ENCODE results near the gene ALOX12B.
"Not testable (repeated sequence)": the region's sequence is repeated elsewhere in the genome, so short reads cannot be mapped to it uniquely, and the experiment has no call there.

ALOX12B gene

GRCh38 chr17:8118769-8119580 lies 31.5 kb upstream of the ALOX12B start:
- peak; percentile 56 for DNase-seq

DNA sequence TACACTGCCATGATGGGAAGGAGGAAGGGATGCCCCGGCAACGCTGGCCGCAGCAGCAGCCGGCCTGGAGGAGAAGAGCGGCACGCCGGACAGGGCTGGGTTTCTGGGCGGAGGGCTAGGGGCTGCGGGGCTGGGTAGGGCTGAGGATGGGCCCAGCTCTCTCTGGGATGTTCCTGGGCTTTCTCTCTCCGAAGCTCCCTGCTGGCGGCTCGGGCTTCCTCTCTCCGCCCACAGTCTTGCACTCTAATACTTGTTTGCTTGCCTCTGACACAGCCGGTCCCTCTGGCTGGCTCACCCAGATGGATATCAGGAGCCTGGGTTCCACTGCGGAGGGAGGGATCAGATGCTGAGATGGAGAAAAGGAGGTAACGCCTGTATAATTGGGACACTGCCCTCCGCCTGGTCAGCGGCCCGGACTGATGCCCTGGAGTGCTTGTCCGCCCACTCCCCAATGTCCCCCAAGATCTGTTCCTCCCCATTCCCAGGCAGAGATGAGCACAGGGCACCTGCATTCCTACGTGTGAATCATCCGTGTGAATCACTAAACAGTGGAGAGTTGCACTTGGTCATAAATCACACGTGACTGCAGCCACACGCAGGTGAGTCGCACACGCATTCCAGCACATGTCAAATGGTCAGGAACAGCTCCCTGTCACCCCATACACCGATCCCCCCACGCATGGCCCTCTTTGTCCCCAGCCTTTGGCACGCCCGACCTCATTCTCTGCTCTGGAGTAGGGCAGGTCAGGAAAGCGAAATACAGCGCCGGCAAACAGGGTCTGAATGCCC lies 30.7 kb upstream of the ALOX12B start, which contains the start of gene ALOXE3:
TSS of gene ALOXE3 (minus strand) at position 535 of the 789 bp plus-strand sequence. CDS start at position 11, 524 bp downstream.
- DNase-seq: no peak

DNA sequence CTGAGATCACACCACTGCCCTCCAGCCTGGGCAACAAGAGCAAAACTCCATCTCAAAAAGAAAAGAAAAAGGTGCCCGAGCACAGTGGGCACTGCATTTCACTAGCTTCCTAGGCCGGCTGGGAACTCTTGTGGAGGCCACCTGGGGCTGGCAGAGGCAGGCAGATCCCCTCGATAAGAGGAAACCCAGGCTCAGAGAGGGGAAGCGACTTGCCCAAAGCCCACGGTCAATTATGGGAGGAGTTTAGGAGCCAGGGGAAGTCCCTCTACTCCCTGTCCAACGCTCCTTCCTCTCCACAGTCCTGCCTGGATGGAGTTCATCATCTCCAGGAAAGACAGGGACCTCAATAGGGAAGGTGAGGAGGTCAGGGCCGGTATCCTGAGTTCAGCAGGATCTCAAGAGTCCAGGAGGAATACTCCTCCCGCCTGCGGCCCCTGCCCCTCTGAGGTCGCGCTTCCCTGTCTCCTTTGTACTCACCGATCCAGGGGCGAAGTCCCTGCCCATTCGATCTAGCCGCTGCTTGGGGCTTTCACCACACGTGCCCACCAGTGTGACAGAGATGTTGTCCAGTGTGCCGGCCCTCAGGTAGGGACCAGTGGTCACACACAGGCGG lies 30.0 kb upstream of the ALOX12B start:
- DNase-seq: no peak

DNA sequence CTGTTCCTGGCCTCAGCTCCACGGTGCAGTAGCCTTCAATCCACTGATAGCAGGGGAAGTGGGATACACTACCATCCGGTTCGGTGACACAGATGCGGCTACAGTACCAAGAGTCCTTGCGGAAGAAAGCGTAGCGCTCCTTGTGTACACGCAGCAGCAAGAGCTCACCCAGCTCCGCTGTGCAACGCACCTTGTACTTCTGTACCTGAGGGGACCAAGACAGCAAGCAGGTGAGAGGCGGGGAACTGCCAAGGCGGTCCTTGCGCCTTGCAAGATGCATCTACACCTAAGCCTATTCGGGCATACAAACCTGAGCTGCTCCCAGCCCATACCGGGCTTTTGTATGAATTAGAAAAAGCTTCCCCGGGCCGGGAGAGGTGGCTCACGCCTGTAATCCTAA lies 29.3 kb upstream of the ALOX12B start:
- DNase-seq: no peak

DNA sequence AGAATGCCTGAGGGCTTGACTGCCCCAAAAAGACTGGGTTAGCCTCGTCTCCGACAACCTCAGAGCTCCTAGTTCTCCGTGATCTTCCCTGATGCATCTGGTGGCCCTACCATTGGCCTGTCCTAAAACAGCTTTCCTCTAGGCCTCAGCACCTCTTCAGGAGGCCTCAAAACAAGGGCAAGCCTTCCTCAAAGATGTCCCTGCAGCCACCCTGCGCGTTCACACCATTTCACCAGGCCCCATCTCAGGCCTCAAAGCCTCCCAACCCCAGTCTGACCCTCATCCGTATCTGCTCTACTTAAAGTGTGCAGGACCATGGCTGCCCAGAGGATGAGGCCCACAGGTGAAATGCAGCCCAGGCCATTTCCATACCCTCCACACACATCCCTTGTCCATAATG lies 23.4 kb upstream of the ALOX12B start:
- no peak for DNase-seq

GRCh38 chr17:8110456-8110804 lies 22.9 kb upstream of the ALOX12B start:
- DNase-seq: no peak

GRCh38 chr17:8109661-8110455 lies 22.3 kb upstream of the ALOX12B start:
- DNase-seq: peak; percentile 8

DNA sequence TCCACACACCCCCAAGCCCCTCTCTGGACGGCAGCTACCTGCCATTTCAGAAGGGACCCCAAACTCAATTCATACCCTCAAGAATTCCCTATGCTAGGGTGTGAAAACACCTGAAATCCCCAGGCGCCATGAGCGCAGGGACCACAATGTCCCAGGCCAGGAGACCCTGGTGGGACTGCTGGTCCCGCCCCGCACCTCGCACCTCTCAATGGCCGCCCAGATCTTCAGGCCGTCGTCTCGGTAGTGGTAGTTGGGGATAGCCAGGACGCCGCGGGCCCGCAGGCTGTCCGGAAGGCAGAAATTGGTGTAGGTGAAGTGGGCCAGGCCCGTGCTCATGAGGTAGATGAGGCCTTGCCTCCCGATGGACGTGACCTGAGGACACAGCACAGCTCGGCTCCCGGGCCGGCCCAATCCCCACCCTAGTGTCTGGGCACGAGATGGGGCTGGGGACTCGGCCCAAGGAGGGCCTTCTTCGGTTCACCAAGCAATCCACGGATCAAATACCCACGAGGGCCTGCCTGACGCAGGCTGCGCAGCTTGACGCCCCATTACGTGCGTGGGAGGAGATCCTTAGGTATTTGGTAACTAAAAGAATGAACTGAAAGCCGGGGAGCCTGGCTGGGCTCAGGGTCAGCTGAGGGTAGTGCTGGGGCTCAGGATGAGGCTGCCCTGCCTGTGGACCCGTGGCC lies 21.6 kb upstream of the ALOX12B start:
- no peak for DNase-seq

DNA sequence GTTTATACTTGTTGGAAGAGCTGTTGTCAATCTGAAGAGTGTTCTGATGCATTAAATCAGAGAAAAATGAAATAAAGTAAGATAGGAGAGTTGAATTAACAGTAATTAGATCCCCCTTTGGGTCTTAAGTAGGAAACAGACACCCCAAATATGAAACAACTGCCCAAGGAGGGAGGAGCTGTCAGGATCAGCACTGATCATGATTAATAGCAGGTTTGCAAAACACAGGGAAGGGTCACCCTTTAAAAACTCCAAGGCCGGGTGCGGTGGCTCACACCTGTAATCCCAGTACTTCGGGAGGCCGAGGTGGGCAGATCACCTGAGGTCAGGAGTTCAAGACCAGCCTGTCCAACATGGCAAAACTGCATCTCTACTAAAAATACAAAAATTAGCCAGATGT lies 19.5 kb upstream of the ALOX12B start:
- not testable (repeated sequence) for DNase-seq

- no peak for DNase-seq
Measured at GRCh38 chr17:8105957-8106398, 18.5 kb upstream of the ALOX12B start.

- DNase-seq: no peak
Measured at GRCh38 chr17:8104911-8105310, 17.4 kb upstream of the ALOX12B start.

GRCh38 chr17:8103549-8103948 lies 16.0 kb upstream of the ALOX12B start:
- no peak for DNase-seq

DNA sequence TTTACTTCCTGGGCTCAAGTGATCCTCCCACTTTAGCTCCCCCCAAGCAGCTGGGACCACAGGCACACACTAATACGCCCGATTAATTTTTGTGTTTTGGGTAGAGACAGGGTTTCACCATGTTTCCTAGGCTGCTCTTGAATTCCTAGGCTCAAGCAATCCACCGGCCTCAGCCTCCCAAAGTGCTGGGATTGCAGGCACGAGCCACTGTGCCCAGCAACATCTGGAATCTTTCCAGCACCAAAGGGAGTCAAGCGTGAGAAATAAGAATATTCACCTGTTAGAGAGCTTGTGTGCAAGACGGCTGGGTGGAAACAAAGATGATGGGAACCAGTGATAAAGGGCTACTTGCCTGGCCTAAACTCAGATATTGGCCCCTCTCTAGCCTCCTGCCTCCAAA lies 14.2 kb upstream of the ALOX12B start:
- DNase-seq: no peak

DNA sequence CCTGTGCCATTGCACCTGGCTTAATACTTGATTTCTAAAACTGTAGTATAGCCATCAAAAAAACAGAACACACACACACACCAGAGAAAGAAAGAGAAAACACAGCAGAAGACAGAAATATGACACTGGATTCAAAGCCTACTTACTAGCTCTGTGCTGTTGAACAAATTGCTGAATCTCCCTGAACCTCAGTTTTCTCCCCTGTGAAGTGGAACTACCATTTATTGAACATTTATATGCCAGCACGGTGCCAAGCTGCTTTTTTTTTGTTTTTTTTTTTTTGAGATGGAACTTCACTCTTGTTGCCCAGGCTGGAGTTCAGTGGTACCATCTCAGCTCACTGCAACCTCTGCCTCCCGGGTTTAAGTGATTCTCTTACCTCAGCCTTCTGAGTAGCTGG lies 13.2 kb upstream of the ALOX12B start:
- no peak for DNase-seq

DNA sequence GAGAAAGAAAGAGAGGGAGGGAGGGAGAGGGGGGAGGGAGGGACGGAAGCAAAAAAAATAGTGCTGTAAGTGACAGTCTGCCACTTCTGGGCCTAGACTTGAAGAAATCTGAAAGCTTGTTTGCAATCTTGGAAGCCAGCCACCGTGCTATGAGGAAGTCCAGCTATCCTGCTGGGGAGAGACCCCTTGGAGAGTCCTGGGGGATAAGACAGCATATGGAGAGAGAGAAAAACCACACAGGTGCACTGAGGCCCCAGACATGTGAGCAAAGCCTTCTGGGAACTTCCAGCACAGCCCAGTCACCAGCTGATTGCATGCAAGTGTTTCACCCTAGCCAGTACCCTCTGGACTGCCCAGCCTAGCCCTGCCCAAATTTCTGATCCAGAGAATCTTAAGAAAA lies 12.6 kb upstream of the ALOX12B start:
- no peak for DNase-seq

GRCh38 chr17:8096541-8096940 lies 9.0 kb upstream of the ALOX12B start:
- no peak for DNase-seq

- no peak for DNase-seq
Measured at GRCh38 chr17:8095361-8095760, 7.8 kb upstream of the ALOX12B start.

GRCh38 chr17:8091033-8091687 lies 3.6 kb upstream of the ALOX12B start:
- no peak for DNase-seq

- DNase-seq: no peak
Measured at GRCh38 chr17:8089728-8090127, 2.2 kb upstream of the ALOX12B start.

DNA sequence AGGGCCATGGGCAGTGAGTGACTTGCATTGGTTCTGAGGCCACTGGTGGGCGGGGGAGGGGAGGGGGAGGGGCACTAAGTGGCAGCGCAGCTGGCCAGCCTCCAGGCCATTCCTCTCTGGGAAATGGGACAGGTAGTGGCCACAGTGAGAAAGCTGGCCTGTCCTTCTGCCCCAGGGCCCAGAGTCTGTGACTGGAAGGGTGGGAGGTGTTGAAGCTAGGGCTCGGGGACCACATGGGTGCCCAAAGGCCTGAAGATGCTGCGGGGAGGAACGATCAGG lies 375 bp upstream of the ALOX12B start:
- DNase-seq: no peak

GRCh38 chr17:8084250-8084649 lies 3.3 kb downstream of the ALOX12B start:
- DNase-seq: no peak

DNA sequence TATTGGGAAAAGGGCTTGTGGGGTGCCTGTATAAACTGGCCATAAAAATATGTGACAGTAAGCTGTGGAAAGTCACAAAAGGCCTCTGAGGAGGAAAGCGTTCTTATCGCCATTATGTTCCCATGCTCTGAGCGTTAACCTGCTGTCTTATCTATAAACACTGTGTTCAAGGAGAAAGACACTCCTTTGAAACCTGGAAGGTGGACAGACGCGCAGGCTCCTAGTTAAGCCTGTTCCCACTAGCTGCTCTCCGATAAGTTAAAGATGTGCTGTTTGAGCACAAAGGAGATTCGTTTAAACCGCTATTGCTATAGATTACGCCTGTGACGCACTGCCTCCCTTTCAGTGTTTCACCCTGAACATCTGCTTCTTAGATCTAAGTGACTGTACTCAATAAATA lies 5.2 kb downstream of the ALOX12B start:
- no peak for DNase-seq

Data from NK-92 treated with Interleukin-12 subunit alpha and Interleukin-12 subunit beta, amount 100 ng/mL, for 24 hours (cell line).